RKO (cell line): ENCODE measurements around the gene ZNF792.
"Not testable (repeated sequence)": the region's sequence is repeated elsewhere in the genome, so short reads cannot be mapped to it uniquely, and the experiment has no call there.

Experiments
- DNase-seq: peaks from one replicate; pipeline ENCODE4 v3.0.0-alpha.2; 2016; ENCODE audit warnings: low spot score

The ZNF792 gene

DNA sequence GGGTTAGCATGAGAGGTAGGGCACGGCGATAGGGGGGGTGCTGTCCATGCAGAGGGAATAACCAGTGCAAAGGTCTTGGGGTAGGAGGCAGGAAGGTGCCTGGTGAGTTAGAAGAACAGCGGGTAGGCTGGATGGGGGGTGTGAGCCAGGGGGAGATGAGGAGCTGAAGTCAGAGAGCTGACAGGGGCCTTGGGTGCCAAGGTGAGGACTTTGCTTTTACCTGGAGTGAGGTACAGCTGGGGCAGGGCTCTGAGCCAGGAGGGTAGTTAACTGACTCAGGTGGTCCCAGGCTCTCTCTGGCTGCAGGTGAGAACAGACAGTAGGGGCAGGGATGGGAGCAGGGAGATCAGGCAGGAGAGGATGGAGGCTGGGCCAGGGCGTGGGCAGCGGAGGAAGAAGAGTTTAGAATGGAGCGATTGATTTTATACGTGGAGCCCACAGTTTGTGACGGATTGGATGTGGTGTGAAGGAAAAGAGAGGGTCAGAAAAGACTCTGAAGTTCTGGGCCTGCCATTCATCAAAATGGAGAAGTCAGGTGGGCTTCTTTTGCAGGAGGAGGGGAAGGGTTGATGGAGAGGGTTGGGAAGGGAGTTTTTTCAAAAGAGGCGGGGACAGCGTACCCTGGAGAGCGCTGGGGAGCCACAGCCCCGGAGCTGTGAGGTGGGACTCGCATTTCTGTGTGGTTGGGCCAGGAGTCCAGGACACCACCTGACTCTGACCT, 34.9 kb upstream of the ZNF792 start:
- no peak for DNase-seq

- not testable (repeated sequence) for DNase-seq
Measured at GRCh38 chr19:34998224-34998623, 34.2 kb upstream of the ZNF792 start.

GRCh38 chr19:34997071-34997617, 33.1 kb upstream of the ZNF792 start:
- no peak for DNase-seq

DNA sequence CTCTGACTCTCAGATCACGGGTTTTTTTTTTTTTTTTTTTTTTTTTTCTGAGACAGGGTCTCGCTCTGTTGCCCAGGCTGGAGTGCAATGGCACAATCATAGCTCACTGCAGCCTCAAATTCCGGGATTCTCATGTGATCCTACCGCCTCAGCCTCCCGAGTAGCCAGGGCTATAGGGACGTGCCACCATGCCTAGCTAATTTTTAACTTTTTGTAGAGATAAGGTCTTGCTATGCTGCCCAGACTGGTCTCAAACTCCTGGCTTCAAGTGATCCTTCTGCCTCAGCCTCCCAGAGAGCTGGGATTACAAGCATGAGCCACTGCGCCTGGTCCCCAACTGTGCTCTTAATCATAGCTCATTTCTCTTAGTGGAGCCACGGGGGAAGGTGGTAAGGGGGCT, 31.5 kb upstream of the ZNF792 start:
- no peak for DNase-seq

- DNase-seq: no peak
Measured at GRCh38 chr19:34994643-34995541, 30.9 kb upstream of the ZNF792 start.

GRCh38 chr19:34994286-34994642, 30.2 kb upstream of the ZNF792 start:
- DNase-seq: no peak

- not testable (repeated sequence) for DNase-seq
Measured at GRCh38 chr19:34992582-34992981, 28.6 kb upstream of the ZNF792 start.

- DNase-seq: no peak
Measured at GRCh38 chr19:34991542-34992333, 27.7 kb upstream of the ZNF792 start.

GRCh38 chr19:34990578-34991192, 26.7 kb upstream of the ZNF792 start:
- DNase-seq: no peak

DNA sequence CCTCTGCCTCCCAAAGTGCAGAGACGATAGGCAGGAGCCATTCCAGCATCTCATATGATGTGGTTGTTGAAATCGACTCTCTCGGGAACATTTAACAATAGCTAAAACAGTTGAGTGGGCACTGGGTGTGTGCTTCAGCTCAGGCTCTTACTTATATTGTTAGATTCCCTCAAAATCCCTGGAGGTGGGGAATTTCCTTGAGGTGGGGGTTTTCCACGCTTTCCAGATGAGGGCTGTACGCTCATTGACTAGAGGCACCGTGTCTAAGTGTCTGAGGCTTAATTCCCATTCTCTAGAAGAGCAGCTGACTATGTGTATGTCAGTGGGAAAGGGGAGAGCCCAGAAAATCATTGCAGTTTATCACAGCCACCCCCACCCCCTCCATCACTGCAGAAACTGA, 25.3 kb upstream of the ZNF792 start:
- no peak for DNase-seq

DNA sequence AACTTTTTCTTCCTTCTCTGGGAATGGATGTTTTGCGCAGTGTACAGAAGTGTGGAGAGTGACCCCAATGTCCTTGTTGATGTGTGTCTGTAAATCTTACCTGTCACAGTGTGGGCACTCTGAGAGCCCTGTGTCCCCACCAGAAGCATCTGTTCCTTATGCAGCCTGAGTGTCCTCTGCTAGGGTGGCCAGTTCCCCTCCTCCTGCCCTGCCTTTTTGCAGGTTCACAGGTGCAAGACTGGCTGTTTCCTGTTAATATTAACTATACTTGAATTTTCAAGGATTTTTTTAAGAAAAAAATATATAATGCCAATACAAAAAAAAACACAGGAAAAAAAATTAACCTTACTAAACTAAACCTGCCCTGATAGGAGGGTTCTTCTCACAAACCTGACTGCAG, 24.1 kb upstream of the ZNF792 start:
- no peak for DNase-seq

GRCh38 chr19:34985249-34986022, 21.4 kb upstream of the ZNF792 start:
- DNase-seq: no peak

GRCh38 chr19:34984287-34984686, 20.3 kb upstream of the ZNF792 start:
- no peak for DNase-seq

- no peak for DNase-seq
Measured at GRCh38 chr19:34983786-34984185, 19.8 kb upstream of the ZNF792 start.

DNA sequence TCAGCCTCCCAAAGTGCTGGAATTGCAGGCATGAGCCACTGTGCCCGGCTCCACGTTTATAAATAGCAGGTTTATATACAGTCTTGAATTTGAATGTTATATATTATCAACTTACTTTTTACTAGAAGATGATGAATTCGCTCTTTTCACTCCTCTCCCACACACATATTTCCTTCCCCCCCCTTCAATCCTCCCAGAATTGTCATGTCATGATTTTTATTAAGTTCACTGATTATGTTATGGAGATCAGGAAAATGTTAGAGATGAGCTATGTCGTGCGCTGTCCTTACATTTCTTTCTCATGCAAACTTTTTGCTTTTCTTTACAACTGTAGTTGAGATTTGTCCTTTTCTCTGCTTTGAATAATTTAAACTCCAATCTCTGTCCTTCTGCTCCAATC, 18.2 kb upstream of the ZNF792 start:
- DNase-seq: no peak

- no peak for DNase-seq
Measured at GRCh38 chr19:34979819-34980640, 16.0 kb upstream of the ZNF792 start.

DNA sequence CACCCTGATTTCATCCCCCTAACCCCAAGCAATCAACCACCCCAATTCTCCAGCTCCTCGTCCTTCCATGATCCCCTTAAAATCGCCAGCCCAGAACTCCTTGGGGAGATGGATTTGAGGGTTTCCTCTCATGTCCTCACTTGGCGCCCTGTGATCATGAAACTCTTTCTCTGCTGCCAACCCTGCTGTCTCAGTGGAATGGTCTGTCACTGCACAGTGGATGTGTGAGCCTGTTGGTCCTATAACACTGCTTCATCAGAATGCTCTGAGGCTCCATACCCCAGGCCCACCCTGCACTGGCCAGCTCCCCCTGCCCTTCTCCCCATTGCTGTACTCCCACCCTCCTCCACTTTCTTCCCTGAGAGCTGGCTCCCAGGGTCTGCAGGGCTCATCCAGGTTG, 12.6 kb upstream of the ZNF792 start:
- no peak for DNase-seq

DNA sequence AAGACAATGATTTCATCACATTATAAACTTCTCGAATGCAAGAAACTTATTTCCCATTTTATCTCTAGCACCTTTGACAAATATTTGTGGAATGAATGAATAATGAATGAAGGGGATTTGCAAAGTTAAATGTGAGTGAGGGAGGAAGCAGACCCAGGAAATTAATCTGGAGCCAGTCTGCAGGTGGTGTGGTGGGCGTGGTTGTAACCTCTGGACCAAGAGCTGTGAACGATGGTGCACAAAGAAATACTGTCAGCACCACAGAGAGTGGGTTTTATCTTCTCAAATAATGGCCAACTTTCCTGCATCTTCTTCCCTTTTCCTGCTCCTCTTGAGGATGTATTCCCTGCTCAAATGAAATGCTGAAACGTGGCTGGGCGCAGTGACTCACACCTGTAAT, 11.0 kb upstream of the ZNF792 start:
- DNase-seq: no peak

GRCh38 chr19:34974646-34975045, 10.6 kb upstream of the ZNF792 start:
- DNase-seq: no peak

GRCh38 chr19:34972163-34972705, 8.2 kb upstream of the ZNF792 start:
- DNase-seq: no peak
